ENCODE measurements around the gene SLC6A5.
"Not testable (repeated sequence)": the region's sequence is repeated elsewhere in the genome, so short reads cannot be mapped to it uniquely, and the experiment has no call there.

Gene SLC6A5

GRCh38 chr11:20599221-20600019, at the start of gene SLC6A5:
TSS of gene SLC6A5 (plus strand) at chr11:20599608. CDS start at chr11:20599673, 65 bp downstream.
- DNase-seq: peak; percentile 41

GRCh38 chr11:20551096-20551495, 48.3 kb upstream of the SLC6A5 start:
- DNase-seq: no peak

- no peak for DNase-seq
Observed at GRCh38 chr11:20555783-20556182, 43.6 kb upstream of the SLC6A5 start.

GRCh38 chr11:20556396-20556795, 43.0 kb upstream of the SLC6A5 start:
- not testable (repeated sequence) for DNase-seq

- DNase-seq: no peak
Observed at GRCh38 chr11:20558741-20559140, 40.7 kb upstream of the SLC6A5 start.

GRCh38 chr11:20559523-20560300, 39.7 kb upstream of the SLC6A5 start:
- no peak for DNase-seq

GRCh38 chr11:20561915-20562314, 37.5 kb upstream of the SLC6A5 start:
- no peak for DNase-seq

GRCh38 chr11:20563866-20564265, 35.5 kb upstream of the SLC6A5 start:
- DNase-seq: no peak

- no peak for DNase-seq
Observed at GRCh38 chr11:20564846-20565635, 34.4 kb upstream of the SLC6A5 start.

- DNase-seq: not testable (repeated sequence)
Observed at GRCh38 chr11:20566115-20566514, 33.3 kb upstream of the SLC6A5 start.

- DNase-seq: no peak
Observed at GRCh38 chr11:20566591-20567434, 32.6 kb upstream of the SLC6A5 start.

GRCh38 chr11:20579725-20580124, 19.7 kb upstream of the SLC6A5 start:
- not testable (repeated sequence) for DNase-seq

GRCh38 chr11:20583201-20583600, 16.2 kb upstream of the SLC6A5 start:
- DNase-seq: no peak

- DNase-seq: no peak
Observed at GRCh38 chr11:20584093-20584774, 15.2 kb upstream of the SLC6A5 start.

GRCh38 chr11:20589796-20590195, 9.6 kb upstream of the SLC6A5 start:
- no peak for DNase-seq

GRCh38 chr11:20590381-20590780, 9.0 kb upstream of the SLC6A5 start:
- DNase-seq: no peak

- DNase-seq: no peak
Observed at GRCh38 chr11:20592741-20593140, 6.7 kb upstream of the SLC6A5 start.

GRCh38 chr11:20594274-20595061, 4.9 kb upstream of the SLC6A5 start:
- DNase-seq: no peak

GRCh38 chr11:20595101-20595500, 4.3 kb upstream of the SLC6A5 start:
- DNase-seq: no peak

- DNase-seq: no peak
Observed at GRCh38 chr11:20596205-20597153, 2.9 kb upstream of the SLC6A5 start.

All from activated CD4-positive, alpha-beta T cell treated with anti-CD3 and anti-CD28 coated beads, Interleukin-10, Interleukin-2, amounts not matched to agents 100 ng/mL and 50 ng/mL, durations not matched to agents 16 hours and 8 hours (primary cell).